Ovary (tissue), 3 donors: ENCODE measurements around the gene ASF1A.

Source experiments
- POLR2A ChIP-seq: fragments of 450-650 bp; IDR thresholded peaks from one replicate; pipeline ENCODE4 v1.6.1; 2017; ENCODE audit warnings: antibody characterized with exemption, mild to moderate bottlenecking, moderate library complexity
- TF ChIP-seq, protein P1 (sequence below), 3 donors: fragments of 450-650 bp in 2 of 3; fragments of 200-600 bp in 1 of 3; IDR thresholded peaks; one replicate each; pipeline versions ENCODE4 v1.5.1 to v1.8.0; 2016 to 2022; ENCODE audit warnings: antibody characterized with exemption in 3 of 3, mild to moderate bottlenecking in 1 of 3
- donor health status: DM: no; HTN: no; CAD: no.

DNA sequence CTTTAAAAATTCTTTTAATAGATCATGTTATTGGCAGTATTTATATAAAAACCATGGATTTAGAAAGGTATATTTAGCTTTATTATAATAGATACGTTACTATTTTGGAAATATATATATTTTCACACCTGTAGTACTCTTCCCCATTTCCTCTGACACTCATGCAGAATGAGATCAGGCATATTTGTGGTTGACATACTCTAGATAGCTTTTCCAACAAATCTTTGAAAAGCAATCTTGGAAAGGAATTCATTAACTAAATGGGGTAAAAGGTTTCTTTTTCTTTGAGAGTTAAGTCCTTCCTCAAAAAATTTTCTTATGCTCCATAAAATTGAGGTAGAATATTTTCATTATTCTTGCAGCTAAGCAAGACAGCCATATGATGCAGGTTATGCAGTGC, 14.5 kb downstream of the ASF1A start:
- TF ChIP-seq, protein P1, sequence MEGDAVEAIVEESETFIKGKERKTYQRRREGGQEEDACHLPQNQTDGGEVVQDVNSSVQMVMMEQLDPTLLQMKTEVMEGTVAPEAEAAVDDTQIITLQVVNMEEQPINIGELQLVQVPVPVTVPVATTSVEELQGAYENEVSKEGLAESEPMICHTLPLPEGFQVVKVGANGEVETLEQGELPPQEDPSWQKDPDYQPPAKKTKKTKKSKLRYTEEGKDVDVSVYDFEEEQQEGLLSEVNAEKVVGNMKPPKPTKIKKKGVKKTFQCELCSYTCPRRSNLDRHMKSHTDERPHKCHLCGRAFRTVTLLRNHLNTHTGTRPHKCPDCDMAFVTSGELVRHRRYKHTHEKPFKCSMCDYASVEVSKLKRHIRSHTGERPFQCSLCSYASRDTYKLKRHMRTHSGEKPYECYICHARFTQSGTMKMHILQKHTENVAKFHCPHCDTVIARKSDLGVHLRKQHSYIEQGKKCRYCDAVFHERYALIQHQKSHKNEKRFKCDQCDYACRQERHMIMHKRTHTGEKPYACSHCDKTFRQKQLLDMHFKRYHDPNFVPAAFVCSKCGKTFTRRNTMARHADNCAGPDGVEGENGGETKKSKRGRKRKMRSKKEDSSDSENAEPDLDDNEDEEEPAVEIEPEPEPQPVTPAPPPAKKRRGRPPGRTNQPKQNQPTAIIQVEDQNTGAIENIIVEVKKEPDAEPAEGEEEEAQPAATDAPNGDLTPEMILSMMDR (IDR thresholded peaks at IDR 0.05): no peak
- TF ChIP-seq POLR2A: no peak
